HG02884 (cell line): ENCODE results near the gene LEPROT.

Source experiments
- ATAC-seq: cut with Tn5 transposase; IDR thresholded peaks from one replicate; pipeline ENCODE4 v1.9.1; 2021; ENCODE audit warnings: mild to moderate bottlenecking, moderate library complexity; ENCODE audit not compliant: unreplicated experiment

LEPROT gene

DNA sequence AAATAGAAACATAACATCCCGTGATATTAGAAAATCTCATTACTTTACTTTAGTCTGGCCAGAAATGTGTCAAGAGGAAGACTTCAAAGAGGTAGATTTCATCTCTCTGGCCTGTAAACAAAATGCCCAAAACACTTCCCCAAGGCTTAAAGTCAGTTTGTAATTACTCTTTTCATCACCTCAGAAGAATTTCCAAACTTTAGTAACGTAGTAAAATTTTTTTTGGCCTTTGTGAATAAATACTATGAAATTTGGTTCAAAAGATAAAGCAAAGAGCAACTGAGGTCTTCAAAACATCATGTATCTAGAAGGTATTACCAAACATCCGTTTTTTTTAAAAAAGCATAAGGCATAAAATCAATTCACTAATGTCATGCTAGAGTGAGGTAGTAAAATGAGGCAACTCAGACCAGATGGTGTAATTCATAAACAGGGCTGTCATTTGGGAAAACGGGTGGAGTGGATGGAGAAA lies 51.4 kb downstream of the LEPROT start:
- ATAC-seq: no peak

DNA sequence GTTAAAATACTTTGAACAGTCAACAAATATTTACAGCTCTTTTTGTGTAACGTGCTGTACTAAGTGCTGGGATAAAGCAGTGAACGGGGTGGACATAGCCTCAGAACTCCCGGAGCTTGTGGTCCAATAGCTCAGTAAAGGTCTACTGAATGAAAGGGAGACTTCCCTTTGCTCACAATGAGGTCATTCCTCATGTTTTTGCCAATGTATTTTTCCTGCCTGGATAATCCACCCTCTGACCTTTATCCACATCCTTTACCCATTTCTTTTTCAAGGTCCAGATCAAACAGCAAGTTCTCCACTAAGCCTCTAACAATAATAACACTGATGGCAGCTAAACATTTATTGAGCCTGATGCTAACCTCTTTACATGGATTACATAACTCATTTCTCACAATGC lies 55.9 kb downstream of the LEPROT start:
- ATAC-seq: no peak

DNA sequence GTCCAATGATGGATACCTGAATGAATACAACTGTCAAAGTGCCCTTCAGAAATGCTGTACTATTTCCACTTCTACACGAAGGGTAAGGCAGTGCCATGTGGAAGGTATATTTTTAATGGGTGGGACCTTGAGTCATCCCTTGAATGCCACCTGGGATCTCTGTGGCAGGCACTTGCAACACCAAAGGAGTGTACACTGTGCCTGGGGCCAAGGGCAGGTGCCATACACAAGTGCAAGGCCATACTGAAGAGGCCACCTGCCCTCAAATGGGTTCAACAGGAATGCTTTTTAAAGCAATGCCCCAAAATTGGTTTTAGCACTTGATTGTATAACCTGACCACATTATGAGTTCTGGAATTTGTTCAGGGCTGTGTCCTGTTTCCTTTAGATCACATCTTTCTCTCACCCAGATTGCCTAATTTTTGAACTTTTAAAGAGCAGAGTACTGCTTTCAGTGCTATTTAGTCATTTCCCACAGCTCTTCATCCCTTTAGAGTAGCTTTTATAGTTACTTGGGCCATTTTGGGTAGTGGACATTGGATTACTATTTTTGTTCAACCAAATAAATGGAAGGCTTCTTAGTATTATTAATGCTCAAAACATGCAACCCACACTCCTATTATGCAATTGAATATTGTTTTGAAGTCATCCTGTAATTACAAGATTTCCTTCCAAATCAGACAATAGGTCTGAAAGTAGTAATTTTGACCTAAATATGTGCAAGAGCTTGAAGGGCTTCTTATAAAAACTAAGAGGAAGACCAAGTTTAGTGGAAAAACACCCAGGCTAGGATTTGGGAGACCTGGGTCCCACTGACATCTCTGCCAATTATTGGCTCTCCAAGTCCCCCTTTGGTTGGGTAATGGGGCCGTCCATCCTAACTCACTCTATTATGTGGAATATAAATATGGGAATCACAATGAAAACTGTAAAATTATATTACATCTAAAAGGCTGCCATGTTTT lies 57.2 kb downstream of the LEPROT start:
- ATAC-seq: no peak

DNA sequence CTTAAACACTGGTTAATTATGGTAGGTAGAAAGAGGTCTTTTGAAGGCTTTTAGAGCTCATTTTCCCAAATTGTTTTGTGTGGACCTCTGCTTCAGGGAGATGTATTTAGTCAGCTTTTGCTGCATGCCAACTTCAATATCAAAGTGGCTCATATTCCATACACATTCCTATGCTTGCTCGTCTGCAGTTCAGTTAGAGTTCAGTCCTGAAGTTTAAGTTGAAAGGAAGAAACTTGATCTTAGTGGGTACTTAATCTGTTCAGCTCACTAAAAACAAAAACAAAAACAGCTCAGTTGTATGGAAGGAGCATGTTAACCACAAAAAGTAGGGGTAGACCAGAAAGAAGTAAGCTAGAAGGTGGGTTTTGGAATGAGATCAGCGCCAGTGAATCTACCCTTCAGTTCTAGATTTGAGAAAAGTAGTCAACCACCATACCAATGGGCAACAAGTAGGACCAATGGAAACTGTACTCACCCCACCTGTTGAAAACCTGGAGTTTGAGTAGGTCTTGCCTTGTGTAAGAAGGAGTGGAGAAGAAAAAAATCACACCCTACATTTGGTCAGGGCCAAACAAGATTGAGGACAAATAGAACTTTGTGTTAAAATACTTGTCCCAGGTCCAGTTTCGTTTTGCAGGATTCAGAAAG lies 58.0 kb downstream of the LEPROT start:
- no peak for ATAC-seq

DNA sequence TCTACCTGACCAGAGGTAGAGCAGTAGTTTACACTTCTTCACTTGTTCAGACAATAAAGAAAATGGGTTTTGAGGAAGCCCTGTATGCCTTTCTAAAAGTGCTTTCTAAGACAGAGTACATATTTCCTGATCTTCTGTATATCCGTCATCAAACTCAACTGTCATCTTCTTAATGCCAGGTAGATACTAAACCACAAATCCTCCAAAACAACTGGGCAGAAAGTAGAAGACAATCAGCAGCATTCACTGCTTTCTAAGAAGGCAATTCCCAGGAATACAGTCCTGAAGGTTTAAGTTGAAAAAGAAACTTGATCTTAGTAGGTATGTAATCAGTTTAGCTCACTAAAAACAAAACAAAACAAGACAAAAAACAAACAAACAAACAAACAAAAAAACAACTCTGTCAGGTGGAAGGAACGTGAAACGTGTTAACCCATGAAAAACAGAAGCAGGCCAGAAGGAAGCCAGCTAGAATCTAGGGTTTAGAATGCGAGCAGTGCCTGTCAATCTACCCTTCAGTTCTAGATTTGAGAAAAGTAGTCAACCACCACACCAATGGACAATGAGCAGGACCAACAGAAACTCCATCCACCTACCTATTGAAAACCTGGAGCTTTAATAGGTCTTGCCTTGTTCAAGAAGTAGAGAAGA lies 59.2 kb downstream of the LEPROT start:
- no peak for ATAC-seq

DNA sequence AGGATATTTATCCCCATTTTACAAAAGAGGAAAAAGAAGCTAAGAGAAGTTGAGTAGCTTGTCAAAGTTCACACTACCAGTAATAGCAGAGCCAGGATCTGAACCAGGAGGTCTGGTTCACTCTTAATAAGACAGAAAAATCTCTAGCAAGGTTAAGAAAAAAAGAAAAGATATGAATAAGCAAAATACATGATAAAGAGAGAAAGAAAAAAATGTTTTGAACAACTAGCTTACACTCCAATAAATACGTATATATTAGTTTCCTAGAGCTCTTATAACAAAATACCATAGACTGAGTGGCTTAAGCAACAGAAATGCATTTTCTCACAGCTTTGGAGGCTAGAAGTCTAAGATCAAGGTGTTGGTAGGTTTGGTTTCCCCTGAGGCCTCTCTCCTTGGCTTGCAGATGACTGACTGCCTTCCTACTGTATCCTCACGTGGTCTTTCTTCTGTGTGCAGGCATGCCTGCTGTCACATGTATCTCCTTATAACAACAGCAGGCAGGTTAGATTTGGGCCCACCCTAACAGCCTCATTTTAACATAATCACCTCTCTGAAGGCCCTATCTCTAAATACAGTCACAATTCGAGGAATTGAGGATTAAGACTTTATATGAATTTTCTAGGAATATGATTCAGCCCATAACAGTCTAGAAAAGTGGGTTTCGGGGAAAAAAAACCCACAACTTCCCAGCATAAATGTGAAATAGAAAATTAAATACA lies 60.4 kb downstream of the LEPROT start:
- no peak for ATAC-seq

DNA sequence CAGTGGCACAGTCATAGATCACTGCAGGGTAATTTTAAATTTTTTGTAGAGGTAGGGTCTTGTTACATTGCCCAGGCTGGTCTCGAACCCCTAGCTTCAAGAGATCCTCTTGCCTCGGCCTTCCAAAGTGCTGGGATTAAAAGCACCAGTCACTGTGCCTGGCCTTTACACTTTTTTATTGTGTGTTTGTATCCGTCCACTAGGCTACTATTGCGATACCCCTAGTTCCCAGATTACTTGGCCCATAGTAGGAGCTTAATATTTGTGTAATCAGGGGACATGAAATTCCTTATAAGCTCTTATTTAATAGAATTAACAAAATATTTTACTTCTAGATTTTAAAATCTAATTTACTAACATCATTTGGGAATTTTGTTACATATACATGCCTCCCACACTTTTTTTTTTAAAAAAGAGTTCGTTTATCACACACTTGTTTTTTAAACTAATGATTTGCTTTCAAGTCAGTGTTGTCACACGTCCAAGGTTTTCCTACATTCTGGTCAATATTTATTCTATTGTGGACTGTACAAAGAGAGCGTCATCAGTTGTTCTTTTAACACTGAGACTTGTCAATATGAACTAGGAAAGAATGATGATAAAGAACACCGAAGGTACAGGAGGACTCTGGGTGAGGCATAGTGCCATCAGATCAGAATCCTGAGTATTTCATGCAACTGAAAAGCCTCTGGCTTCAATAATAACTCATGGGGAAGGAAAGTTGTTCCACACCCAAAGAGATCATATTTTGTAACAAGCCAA lies 63.7 kb downstream of the LEPROT start:
- ATAC-seq: no peak
